ENCODE results near the gene TBL2. TPM values are rescaled to one million over a fixed set of nuclear protein-coding genes. Genes with fewer than 3 reads are reported as not detected.

TBL2 gene
- total and polyA plus RNA-seq, 2 experiments from 2014 or later: 6.9 to 27.8 TPM

DNA sequence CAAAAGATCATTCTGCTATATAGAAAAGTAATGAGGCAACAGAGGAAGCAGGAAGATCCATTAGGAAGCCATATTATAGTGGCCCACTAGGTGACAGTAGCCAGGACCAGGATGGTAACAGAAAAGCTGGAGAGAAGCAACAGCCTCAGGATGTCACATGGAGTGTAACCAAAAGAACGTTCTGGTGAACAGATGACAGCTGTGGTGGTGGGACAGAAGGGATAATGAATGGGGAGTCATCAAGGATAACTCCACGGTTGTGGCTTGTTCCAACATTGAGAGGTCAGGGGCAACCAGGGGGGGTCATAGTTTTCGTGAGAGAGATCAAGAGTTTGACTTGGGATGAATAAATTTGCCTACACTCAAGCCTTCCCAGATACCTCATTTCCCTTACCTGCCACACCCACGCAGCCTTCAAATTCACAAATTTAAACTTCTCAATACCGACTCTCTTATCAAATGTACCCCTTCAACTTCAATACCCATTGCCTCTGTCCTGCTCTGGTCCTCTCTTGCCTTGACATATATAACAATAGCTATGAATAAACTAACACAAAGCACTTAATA is 9.3 kb downstream of the TBL2 start:
- no peak overlapping the region for H3K4me3 ChIP-seq
- Mint-ChIP-seq H3K4me3 (no peak overlapping the region), H3K4me1 (peaks cover 6% of the 10 kb centered on the region), H3K27me3 (ENCODE audit: insufficient read depth, low read depth, poor library complexity) (peaks cover 2% of the 10 kb centered on the region), H3K9me3 (no peaks in the 10 kb centered on the region), H3K36me3 (ENCODE audit: low read depth) (peaks cover 40% of the 10 kb centered on the region), H3K27ac (no peak overlapping the region)
- H3K27ac ChIP-seq (ENCODE audit: low read depth): no peak overlapping the region
- H3K4me2 ChIP-seq: no peak overlapping the region
- H2AFZ ChIP-seq: no peak overlapping the region
- no peaks in the 10 kb centered on the region; the same call in 1 of the 2 replicates for H3K36me3 ChIP-seq (ENCODE audit: insufficient read depth)
- no peaks in the 10 kb centered on the region for H3K4me1 ChIP-seq (ENCODE audit: insufficient read depth)
- no peaks in the 10 kb centered on the region for H3F3A ChIP-seq (replicated peaks; ENCODE audit: low read depth)
- ATAC-seq: no peak
- H3K27me3 ChIP-seq (ENCODE audit: insufficient read depth): no peaks in the 10 kb centered on the region
- TF ChIP-seq EZH2 (IDR thresholded peaks at IDR 0.05; ENCODE audit: low read depth, unreplicated experiment) (no peak), STAT1 (IDR thresholded peaks at IDR 0.05; ENCODE audit: unreplicated experiment) (no peak), REST (IDR thresholded peaks at IDR 0.05; ENCODE audit: unreplicated experiment) (no peak), NANOG (IDR thresholded peaks at IDR 0.05; ENCODE audit: borderline replicate concordance) (no peak), ZNF114 (CRISPR knock-in tag; IDR thresholded peaks at IDR 0.05) (no peak), EZH2phosphoT487 (IDR thresholded peaks at IDR 0.05; ENCODE audit: unreplicated experiment) (no peak), ZNF331 (CRISPR knock-in tag; IDR thresholded peaks at IDR 0.05; ENCODE audit: low read depth) (no peak), JUNB (IDR thresholded peaks at IDR 0.05; ENCODE audit: unreplicated experiment) (no peak), CREB1 (CRISPR knock-in tag; IDR thresholded peaks at IDR 0.05; ENCODE audit: low read depth) (no peak), POLR2AphosphoS5 (IDR thresholded peaks at IDR 0.05; ENCODE audit: low read depth) (no peak)
- TF ChIP-seq, protein P1, sequence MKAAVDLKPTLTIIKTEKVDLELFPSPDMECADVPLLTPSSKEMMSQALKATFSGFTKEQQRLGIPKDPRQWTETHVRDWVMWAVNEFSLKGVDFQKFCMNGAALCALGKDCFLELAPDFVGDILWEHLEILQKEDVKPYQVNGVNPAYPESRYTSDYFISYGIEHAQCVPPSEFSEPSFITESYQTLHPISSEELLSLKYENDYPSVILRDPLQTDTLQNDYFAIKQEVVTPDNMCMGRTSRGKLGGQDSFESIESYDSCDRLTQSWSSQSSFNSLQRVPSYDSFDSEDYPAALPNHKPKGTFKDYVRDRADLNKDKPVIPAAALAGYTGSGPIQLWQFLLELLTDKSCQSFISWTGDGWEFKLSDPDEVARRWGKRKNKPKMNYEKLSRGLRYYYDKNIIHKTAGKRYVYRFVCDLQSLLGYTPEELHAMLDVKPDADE (IDR thresholded peaks at IDR 0.05): no peak
- TF ChIP-seq, protein P2, sequence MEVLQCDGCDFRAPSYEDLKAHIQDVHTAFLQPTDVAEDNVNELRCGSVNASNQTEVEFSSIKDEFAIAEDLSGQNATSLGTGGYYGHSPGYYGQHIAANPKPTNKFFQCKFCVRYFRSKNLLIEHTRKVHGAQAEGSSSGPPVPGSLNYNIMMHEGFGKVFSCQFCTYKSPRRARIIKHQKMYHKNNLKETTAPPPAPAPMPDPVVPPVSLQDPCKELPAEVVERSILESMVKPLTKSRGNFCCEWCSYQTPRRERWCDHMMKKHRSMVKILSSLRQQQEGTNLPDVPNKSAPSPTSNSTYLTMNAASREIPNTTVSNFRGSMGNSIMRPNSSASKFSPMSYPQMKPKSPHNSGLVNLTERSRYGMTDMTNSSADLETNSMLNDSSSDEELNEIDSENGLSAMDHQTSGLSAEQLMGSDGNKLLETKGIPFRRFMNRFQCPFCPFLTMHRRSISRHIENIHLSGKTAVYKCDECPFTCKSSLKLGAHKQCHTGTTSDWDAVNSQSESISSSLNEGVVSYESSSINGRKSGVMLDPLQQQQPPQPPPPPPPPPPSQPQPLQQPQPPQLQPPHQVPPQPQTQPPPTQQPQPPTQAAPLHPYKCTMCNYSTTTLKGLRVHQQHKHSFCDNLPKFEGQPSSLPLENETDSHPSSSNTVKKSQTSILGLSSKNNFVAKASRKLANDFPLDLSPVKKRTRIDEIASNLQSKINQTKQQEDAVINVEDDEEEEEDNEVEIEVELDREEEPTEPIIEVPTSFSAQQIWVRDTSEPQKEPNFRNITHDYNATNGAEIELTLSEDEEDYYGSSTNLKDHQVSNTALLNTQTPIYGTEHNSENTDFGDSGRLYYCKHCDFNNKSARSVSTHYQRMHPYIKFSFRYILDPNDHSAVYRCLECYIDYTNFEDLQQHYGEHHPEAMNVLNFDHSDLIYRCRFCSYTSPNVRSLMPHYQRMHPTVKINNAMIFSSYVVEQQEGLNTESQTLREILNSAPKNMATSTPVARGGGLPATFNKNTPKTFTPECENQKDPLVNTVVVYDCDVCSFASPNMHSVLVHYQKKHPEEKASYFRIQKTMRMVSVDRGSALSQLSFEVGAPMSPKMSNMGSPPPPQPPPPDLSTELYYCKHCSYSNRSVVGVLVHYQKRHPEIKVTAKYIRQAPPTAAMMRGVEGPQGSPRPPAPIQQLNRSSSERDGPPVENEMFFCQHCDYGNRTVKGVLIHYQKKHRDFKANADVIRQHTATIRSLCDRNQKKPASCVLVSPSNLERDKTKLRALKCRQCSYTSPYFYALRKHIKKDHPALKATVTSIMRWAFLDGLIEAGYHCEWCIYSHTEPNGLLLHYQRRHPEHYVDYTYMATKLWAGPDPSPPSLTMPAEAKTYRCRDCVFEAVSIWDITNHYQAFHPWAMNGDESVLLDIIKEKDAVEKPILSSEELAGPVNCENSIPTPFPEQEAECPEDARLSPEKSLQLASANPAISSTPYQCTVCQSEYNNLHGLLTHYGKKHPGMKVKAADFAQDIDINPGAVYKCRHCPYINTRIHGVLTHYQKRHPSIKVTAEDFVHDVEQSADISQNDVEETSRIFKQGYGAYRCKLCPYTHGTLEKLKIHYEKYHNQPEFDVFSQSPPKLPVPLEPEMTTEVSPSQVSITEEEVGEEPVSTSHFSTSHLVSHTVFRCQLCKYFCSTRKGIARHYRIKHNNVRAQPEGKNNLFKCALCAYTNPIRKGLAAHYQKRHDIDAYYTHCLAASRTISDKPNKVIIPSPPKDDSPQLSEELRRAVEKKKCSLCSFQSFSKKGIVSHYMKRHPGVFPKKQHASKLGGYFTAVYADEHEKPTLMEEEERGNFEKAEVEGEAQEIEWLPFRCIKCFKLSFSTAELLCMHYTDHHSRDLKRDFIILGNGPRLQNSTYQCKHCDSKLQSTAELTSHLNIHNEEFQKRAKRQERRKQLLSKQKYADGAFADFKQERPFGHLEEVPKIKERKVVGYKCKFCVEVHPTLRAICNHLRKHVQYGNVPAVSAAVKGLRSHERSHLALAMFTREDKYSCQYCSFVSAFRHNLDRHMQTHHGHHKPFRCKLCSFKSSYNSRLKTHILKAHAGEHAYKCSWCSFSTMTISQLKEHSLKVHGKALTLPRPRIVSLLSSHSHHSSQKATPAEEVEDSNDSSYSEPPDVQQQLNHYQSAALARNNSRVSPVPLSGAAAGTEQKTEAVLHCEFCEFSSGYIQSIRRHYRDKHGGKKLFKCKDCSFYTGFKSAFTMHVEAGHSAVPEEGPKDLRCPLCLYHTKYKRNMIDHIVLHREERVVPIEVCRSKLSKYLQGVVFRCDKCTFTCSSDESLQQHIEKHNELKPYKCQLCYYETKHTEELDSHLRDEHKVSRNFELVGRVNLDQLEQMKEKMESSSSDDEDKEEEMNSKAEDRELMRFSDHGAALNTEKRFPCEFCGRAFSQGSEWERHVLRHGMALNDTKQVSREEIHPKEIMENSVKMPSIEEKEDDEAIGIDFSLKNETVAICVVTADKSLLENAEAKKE (CRISPR knock-in tag; IDR thresholded peaks at IDR 0.05): no peak
- TF ChIP-seq, protein P3, sequence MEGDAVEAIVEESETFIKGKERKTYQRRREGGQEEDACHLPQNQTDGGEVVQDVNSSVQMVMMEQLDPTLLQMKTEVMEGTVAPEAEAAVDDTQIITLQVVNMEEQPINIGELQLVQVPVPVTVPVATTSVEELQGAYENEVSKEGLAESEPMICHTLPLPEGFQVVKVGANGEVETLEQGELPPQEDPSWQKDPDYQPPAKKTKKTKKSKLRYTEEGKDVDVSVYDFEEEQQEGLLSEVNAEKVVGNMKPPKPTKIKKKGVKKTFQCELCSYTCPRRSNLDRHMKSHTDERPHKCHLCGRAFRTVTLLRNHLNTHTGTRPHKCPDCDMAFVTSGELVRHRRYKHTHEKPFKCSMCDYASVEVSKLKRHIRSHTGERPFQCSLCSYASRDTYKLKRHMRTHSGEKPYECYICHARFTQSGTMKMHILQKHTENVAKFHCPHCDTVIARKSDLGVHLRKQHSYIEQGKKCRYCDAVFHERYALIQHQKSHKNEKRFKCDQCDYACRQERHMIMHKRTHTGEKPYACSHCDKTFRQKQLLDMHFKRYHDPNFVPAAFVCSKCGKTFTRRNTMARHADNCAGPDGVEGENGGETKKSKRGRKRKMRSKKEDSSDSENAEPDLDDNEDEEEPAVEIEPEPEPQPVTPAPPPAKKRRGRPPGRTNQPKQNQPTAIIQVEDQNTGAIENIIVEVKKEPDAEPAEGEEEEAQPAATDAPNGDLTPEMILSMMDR (conservative IDR thresholded peaks at IDR 0.05; ENCODE audit: low read depth in 2 of 2): no peak
- peaks cover 11% of the 10 kb centered on the region for H4K20me1 ChIP-seq (replicated peaks; ENCODE audit: insufficient read depth)
- DNase-seq (ENCODE audit: low spot score): no peak
- H3K9me2 ChIP-seq (ENCODE audit: insufficient read depth): no peaks in the 10 kb centered on the region
- H3K79me2 ChIP-seq (replicated peaks; ENCODE audit: insufficient read depth): no peaks in the 10 kb centered on the region
